K562 (cell line): Measurements from ENCODE around the gene CTSF. TPM values are rescaled to one million over a fixed set of nuclear protein-coding genes. Genes with fewer than 3 reads are reported as not detected.

ENCODE experiments used
- ATAC-seq: fragments of 200-7000 bp; cut with Tn5 transposase; 3 replicates; pipeline ENCODE4 v1.9.1; 2020; ENCODE audit warnings: moderate library complexity
- BruUV-seq: library from RNA; stranded (reverse); fragments of 400-500 nt; replicated peaks from 2 replicates; lab custom pipeline; 2021; lab: Mats Ljungman, UMichigan
- CTCF ChIA-PET: fragments of 300-600 bp; formaldehyde crosslinking; extraction: SDS; loops from one replicate; lab custom pipeline; 2021; ENCODE audit warnings: low intra/inter-chr PET ratio; lab: Yijun Ruan, JAX
- POLR2A ChIA-PET: fragments of 300-600, 350-650 bp; sonication (Branson Sonifier 250); formaldehyde crosslinking; extraction: SDS; loops from one replicate; lab custom pipeline; 2021; ENCODE audit warnings: antibody characterized with exemption, inconsistent platforms; lab: Yijun Ruan, JAX
- DNase-seq, 4 experiments: peaks; one replicate each; pipeline versions ENCODE4 v3.0.0 to v3.0.0-alpha.2; 2011 to 2018; ENCODE audit warnings: low spot score in 3 of 4, mixed read lengths in 3 of 4; ENCODE audit errors: extremely low read depth in 1 of 4
- FAIRE-seq: peaks from 2 replicates; lab custom pipeline; 2011; peaks lifted over from hg19 to GRCh38; lab: Jason Lieb, UNC
- H2AFZ ChIP-seq: 2 replicates; pipeline ENCODE4 v1.6.0; 2011; ENCODE audit warnings: low read depth, low read length, control low read depth, inconsistent platforms
- H3K27ac ChIP-seq: fragments of 200-600 bp; 3 replicates; pipeline ENCODE4 v1.8.0; 2011; ENCODE audit warnings: low read depth, mild to moderate bottlenecking, control low read depth, inconsistent platforms, low read length, moderate library complexity, mixed read lengths; ENCODE audit errors: extremely low read depth
- H3K27me3 ChIP-seq, 2 experiments: fragments of 300-600 bp in 1 of 2; 2 replicates in 1 of 2; 3 replicates in 1 of 2; pipeline versions ENCODE4 v1.6.0 to v1.8.0; 2011; ENCODE audit warnings: inconsistent platforms in 2 of 2, low read length in 2 of 2, mild to moderate bottlenecking in 1 of 2, mixed read lengths in 1 of 2, moderate library complexity in 1 of 2; ENCODE audit not compliant: control insufficient read depth in 2 of 2, insufficient read depth in 2 of 2
- H3K36me3 ChIP-seq: fragments of 300-600 bp; 3 replicates; pipeline ENCODE4 v1.8.0; 2011; ENCODE audit warnings: mild to moderate bottlenecking, low read length, inconsistent platforms; ENCODE audit not compliant: control insufficient read depth, insufficient read depth
- H3K4me1 ChIP-seq, 2 experiments: fragments of 200-600 bp in 1 of 2; replicated peaks in 1 of 2; 2 replicates in 1 of 2; 3 replicates in 1 of 2; pipeline versions ENCODE4 v1.5.1 to v1.8.0; 2011; ENCODE audit warnings: inconsistent platforms in 2 of 2, low read length in 2 of 2, mild to moderate bottlenecking in 1 of 2, mixed read lengths in 1 of 2, moderate library complexity in 1 of 2; ENCODE audit not compliant: control insufficient read depth in 2 of 2, insufficient read depth in 2 of 2
- H3K4me2 ChIP-seq: 2 replicates; pipeline ENCODE4 v1.6.1; 2011; ENCODE audit warnings: low read length, control low read depth, inconsistent platforms, mixed read lengths; ENCODE audit not compliant: insufficient read depth
- H3K4me3 ChIP-seq: fragments of 200-600 bp; sonication (generic), shearing (Covaris generic); 2 replicates; pipeline ENCODE4 v1.5.1; 2016; ENCODE audit warnings: control low read depth, inconsistent platforms
- H3K79me2 ChIP-seq: fragments of 200-600 bp; 3 replicates; pipeline ENCODE4 v1.8.0; 2011; ENCODE audit warnings: low read length, inconsistent platforms; ENCODE audit not compliant: control insufficient read depth, insufficient read depth
- H3K9ac ChIP-seq, 2 experiments: 2 replicates each; pipeline versions ENCODE4 v1.6.0 to v1.6.1; 2011; ENCODE audit warnings: low read depth in 2 of 2, low read length in 2 of 2, control low read depth in 1 of 2, inconsistent platforms in 1 of 2, mild to moderate bottlenecking in 1 of 2, mixed read lengths in 1 of 2; ENCODE audit not compliant: insufficient read depth in 1 of 2
- H3K9me1 ChIP-seq: one replicate; pipeline ENCODE4 v1.6.0; 2011; ENCODE audit warnings: inconsistent platforms, mild to moderate bottlenecking, low read length, moderate library complexity; ENCODE audit not compliant: control insufficient read depth, insufficient read depth
- H3K9me3 ChIP-seq: replicated peaks from 2 replicates; pipeline ENCODE4 v1.5.1; 2011; ENCODE audit warnings: low read depth, low read length, inconsistent platforms; ENCODE audit not compliant: control insufficient read depth, insufficient read depth
- H4K20me1 ChIP-seq: replicated peaks from 2 replicates; pipeline ENCODE4 v1.6.1; 2011; ENCODE audit warnings: low read length, inconsistent platforms, mixed read lengths; ENCODE audit not compliant: control insufficient read depth, insufficient read depth
- ADNP ChIP-seq: fragments of 200-800 bp; sonication (Bioruptor generic); IDR thresholded peaks from 2 replicates; pipeline ENCODE4 v1.6.1; 2016; ENCODE audit warnings: missing genetic modification characterization, missing compliant biosample characterization
- RBM39 ChIP-seq: fragments of 200-400 bp; formaldehyde crosslinking; optimal IDR thresholded peaks from 2 replicates; pipeline ENCODE3; 2018; ENCODE audit warnings: low read depth, low read length
- ZFP36 ChIP-seq: fragments of 150-350 bp; IDR thresholded peaks from 2 replicates; pipeline ENCODE4 v1.6.1; 2018; ENCODE audit warnings: low read length, low read depth; ENCODE audit not compliant: partially characterized antibody
- ZNF395 ChIP-seq: fragments of 200-800 bp; sonication (Bioruptor generic); IDR thresholded peaks from 2 replicates; pipeline ENCODE4 v1.6.1; 2017; ENCODE audit warnings: missing genetic modification characterization, missing compliant biosample characterization
- WGBS: fragments of 100-300 bp; shearing (Covaris generic); methylation state at CpG from one replicate; pipeline ENCODE4 v1.1.6; 2016; ENCODE audit warnings: low coverage, mixed read lengths; ENCODE audit not compliant: insufficient coverage; ENCODE audit errors: missing lambda C conversion rate; 5-methylcytosine and 5-hydroxymethylcytosine counted together
- in situ Hi-C: fragments of 300-500 bp; cut with MboI; formaldehyde crosslinking; loops from 4 replicates; pipeline ENCODE4 v1.15.0; 2018; ENCODE audit warnings: inconsistent platforms, mixed read lengths
- intact Hi-C: fragments of 100-400 bp; cut with micrococcal nuclease; formaldehyde crosslinking; loops from 2 replicates; pipeline ENCODE4 v1.14.2; 2022
- polyA plus RNA-seq, 8 experiments: library from polyadenylated mRNA; depleted of rRNA in 4 of 8; stranded (reverse) in 5 of 8; unstranded in 3 of 8; fragments of >200 nt; fragmentation: Nextera tagmentation in 2 of 8; fragmentation: Illumina TruSeq in 1 of 8; extraction: Ambion mirVana in 2 of 8; extraction: Trizol in 1 of 8; gene quantifications; 2 replicates each; pipeline versions ENCODE4 v1.2.1 to v1.2.3, GENCODE V29; 2011 to 2014; ENCODE audit warnings: inconsistent platforms in 1 of 8, missing spikeins in 1 of 8
- total RNA-seq, 7 experiments: library from RNA; depleted of rRNA in 6 of 7; stranded (reverse); fragments of >200 nt in 6 of 7; fragmentation: Illumina TruSeq in 2 of 7; extraction: Trizol in 2 of 7; gene quantifications; 2 replicates each; pipeline versions ENCODE4 v1.2.1 to v1.2.3, GENCODE V29; 2011 to 2021; ENCODE audit warnings: low replicate concordance in 1 of 7

CTSF gene
- total and polyA plus RNA-seq, 9 of the 15 experiments (the other 6 are each of a cell fraction or from before 2014, with no cell fraction given), result 0.41 to 10.5 (median 3.8) TPM

DNA sequence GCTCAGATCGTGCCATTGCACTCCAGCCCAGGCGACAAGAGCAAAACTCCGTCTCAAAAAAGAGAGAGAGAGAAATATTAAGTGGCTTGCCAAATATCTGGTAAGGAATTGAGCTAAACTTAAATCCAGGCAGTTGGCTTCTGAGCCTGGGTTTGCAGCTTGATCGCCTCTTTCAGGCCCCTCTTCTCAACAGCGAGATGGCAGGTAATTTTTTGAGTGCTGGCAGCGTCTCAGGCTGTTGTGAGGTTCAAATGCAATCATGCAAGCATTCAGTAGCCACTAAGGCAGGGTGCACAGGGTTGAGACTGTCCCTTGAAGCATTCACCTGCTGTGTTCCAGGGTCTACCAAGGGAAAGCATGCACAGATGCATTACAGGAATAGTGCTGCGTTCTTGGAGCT lies 670 bp upstream of the CTSF start:
- H3K4me3 ChIP-seq, result no peak overlapping the region
- H3K9me3 ChIP-seq, result no peaks in the 10 kb centered on the region
- no peak overlapping the region; the same call in 1 of the 2 replicates for H3K4me2 ChIP-seq
- DNase-seq (no peak), ATAC-seq (no peak), FAIRE-seq (no peak)
- H3K9me1 ChIP-seq, result no peaks in the 10 kb centered on the region
- TF ChIP-seq ADNP (tag) (no peak), ZNF395 (CRISPR knock-in tag) (peak; percentile 7; the same call in 1 of the 2 replicates)
- H2AFZ ChIP-seq, result peak overlapping the region; percentile 89; the same call in 1 of the 2 replicates
- no peaks in the 10 kb centered on the region for H3K79me2 ChIP-seq
- intact Hi-C loops, result no loop called here
- no peaks in the 10 kb centered on the region for H4K20me1 ChIP-seq
- CTCF ChIA-PET, result no interaction called here
- H3K9ac ChIP-seq, result no peak overlapping the region
- WGBS, result 32% methylated on average over 7 of the region's 7 CpGs
- H3K27me3 ChIP-seq, result peaks cover 0 to 10% of the 10 kb centered on the region in 2 experiments; a peak in 2 of 5 replicates
- H3K36me3 ChIP-seq, result no peaks in the 10 kb centered on the region
- in situ Hi-C loops, result loop anchor here (5.0 kb wide), 1 partner anchor 268 kb away; no protein-coding TSS in a partner anchor
- BruUV-seq, result no TSS peak
- H3K27ac ChIP-seq, result no peak overlapping the region; the same call in 2 of the 3 replicates
- peaks cover 8 to 19% of the 10 kb centered on the region in 2 experiments; a peak in 4 of 5 replicates for H3K4me1 ChIP-seq
- POLR2A ChIA-PET, result interaction anchor here (0.6 to 1.8 kb wide), 11 partner anchors 9 to 843 kb away, joined by 3 to 8 read pairs (median 3); partner anchors contain the start of gene RBM4

GRCh38 chr11:66567787-66568123 lies 651 bp downstream of the CTSF start:
- WGBS, result 25% methylated on average over 15 of the region's 15 CpGs
- Histone ChIP-seq H3K9me1 (no peaks in the 10 kb centered on the region), H3K79me2 (no peaks in the 10 kb centered on the region), H3K36me3 (no peaks in the 10 kb centered on the region), H3K4me1 (peaks cover 8 to 19% of the 10 kb centered on the region in 2 experiments; a peak in 4 of 5 replicates), H3K27me3 (peaks cover 0 to 10% of the 10 kb centered on the region in 2 experiments; a peak in 2 of 5 replicates), H3K27ac (no peak overlapping the region)
- in situ Hi-C loops, result loop anchor here (5.0 kb wide), 1 partner anchor 270 kb away; no protein-coding TSS in a partner anchor
- ChIA-PET CTCF (no interaction called here), POLR2A (interaction anchor here (0.5 to 1.8 kb wide), 5 partner anchors 8 to 923 kb away, joined by 3 to 5 read pairs (median 4); no protein-coding TSS in a partner anchor)
- TF ChIP-seq RBM39 (no peak), ZFP36 (peak; percentile 18)
- TF ChIP-seq, all 486 proteins: peak for 1
- intact Hi-C loops, result no loop called here
- H3K4me3 ChIP-seq, result peak overlapping the region; percentile 48
- peak overlapping the region; percentile 89 for H2AFZ ChIP-seq
- no peaks in the 10 kb centered on the region for H3K9me3 ChIP-seq
- H3K4me2 ChIP-seq, result peak overlapping the region; percentile 72
- no peak for FAIRE-seq
- BruUV-seq, result no TSS peak
- peak overlapping the region in 1 of 2 experiments; percentile 83; a peak in 2 of 4 replicates for H3K9ac ChIP-seq
- no peak for ATAC-seq
- DNase-seq, result no peak
- H4K20me1 ChIP-seq, result no peaks in the 10 kb centered on the region
